Fibroblast of skin of back (primary cell): ENCODE data around the gene SLN.
A peak's percentile ranks its signal among the peaks of the same experiment; 100 is the strongest.

ENCODE experiments used
- DNase-seq: peaks from one replicate; pipeline ENCODE4 v3.0.0-alpha.2; 2013

The SLN gene

GRCh38 chr11:107683807-107684206 lies 28.0 kb downstream of the SLN start:
- no peak for DNase-seq

DNA sequence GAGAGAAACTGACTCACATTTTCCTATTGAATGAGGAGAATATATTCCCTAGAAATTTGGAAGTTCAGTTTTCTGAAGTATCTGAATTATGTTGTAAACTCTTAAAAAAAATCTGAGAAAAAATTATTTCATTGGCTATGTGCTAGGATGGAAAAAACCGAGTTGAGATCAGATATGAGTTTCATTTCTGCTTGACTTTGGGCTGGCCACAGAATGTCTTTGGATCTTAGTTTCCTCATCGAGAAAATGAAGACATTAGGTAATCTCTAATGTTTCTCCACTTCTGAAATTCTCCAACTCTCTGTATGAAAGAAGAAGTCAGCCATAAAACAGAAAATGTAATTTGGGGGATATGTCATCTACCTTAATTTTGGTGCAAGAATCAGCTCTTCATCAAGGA lies 28.8 kb downstream of the SLN start:
- DNase-seq: no peak

- no peak for DNase-seq
These were observed 29.3 kb downstream of the SLN start for GRCh38 chr11:107682572-107682971.

GRCh38 chr11:107682171-107682570 lies 29.7 kb downstream of the SLN start:
- no peak for DNase-seq

DNA sequence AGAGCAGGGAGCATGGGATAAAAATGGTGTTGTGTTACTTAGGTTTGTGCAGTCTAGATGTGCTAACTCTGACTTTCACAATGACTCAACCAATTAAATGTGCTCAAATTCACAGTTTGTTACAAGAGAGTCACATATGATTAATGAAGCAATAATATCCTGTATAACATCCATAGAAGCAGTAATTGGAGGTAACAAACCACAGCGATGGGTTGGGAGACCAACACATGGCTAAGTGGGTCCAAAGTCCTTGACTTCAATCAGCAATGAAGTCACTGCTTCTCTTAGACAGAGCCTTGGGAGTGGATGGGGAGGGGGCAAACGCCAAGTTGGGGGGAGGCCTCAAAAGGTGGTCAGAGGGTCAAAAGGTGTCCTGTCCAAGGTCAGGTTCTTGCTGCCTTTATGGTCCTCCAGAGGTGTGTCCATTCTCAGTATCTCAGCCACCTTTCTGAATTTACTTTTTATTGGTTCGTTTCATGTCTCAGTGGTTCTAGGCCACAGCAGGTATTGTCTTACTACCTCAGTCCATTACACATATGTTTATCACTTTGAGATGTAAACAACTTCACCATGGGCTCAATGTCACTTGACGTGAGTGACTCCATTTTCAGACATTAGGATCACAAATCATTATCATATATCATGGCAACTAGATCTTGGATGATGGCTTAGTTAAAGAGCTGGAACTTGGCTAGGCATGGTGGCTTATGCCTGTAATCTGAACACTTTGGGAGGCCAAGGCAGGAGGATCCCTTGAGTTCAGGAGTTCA lies 32.4 kb downstream of the SLN start:
- DNase-seq: no peak

DNA sequence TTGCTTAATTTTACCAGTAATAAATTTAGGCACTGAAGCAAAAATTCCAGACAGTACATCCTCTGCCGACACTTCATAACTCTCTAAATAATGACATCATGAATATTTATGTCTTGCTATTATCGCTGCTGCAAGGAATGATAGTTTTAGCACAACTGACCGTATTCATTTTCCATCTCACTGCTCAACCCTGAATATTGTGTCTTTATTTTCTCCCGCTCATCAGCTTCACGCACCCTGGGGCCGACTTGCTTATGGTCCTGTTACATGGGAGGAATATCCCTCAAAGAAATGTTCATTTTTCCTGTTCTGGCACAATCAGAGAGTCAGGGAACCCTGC lies 33.3 kb downstream of the SLN start:
- DNase-seq: no peak

GRCh38 chr11:107677924-107678631 lies 33.8 kb downstream of the SLN start:
- DNase-seq: no peak

DNA sequence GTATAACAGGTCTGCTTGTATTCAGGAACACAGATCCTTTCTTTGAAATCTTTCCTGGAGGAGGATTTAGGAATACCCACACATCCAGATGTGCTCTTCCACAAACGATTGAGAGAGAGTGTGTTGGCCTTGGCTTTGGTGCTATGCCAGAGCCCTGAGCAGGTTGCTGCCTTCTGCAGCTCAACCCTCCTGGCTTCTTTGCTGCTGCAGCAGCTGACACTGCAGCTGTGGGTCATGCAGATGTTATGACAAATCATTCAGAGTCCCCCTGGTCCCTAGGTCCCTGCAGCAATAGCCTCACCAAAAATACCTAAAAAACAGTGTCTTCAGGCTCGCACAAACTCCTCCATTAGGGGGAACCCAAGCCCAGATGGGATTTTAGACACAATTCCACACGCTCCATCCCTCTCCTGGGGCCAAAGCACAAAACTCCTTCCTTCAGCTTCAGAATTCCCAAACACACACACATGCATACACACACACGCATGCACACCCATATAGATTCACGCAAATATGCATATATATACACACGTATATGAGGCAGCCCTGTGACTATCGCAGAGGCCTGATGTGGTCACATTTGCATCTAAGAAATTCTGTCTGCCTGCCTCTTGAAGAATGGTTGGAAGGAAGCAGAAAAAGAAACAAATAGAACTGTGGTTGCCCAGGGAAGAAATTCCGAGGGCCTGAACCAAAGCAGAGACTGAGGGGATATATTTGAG lies 35.4 kb downstream of the SLN start:
- no peak for DNase-seq

GRCh38 chr11:107675902-107676301 lies 36.0 kb downstream of the SLN start:
- no peak for DNase-seq

- no peak for DNase-seq
These were observed 41.8 kb downstream of the SLN start for GRCh38 chr11:107669893-107670601.

GRCh38 chr11:107669191-107669740 lies 42.6 kb downstream of the SLN start:
- peak; percentile 76 for DNase-seq

- DNase-seq: no peak
These were observed 44.8 kb downstream of the SLN start for GRCh38 chr11:107666911-107667613.

DNA sequence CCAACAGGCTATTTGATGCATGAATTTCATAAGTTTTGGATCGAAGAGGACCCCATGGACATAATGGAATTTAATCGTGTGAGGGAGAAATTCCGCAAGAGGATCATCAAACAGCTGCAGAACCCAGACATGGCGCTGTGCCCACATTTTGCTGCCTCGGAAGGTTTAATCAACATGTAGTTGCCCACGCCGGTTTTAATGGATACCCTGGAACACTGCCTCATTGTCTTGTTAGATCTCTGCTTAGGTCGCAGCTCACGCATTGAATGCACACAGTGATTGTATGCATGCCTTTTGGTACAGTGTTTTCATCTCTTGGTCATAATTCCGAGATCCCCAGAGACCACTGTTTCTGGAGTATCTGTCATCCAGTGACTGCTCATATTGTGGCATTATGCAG lies 46.8 kb downstream of the SLN start:
- DNase-seq: no peak

- no peak for DNase-seq
These were observed 50.2 kb downstream of the SLN start for GRCh38 chr11:107661656-107662055.

DNA sequence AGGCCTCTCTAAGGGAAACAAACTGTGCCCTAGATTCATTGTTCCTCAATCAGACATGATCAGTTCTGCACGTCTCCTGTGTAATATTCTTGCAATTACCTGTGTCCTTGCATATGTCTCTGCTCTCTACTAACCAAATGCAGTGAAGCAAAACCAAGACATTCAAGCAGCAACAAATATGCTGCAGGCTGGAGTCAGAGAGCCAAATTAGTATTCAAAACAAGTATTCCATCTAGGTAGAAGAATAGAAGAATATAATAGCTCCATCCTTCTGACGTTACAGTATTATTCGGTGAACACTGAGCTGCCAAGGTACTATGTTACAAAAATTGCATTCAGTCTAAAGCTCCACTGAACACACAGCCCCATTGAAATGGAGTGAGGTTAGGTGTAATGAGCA lies 51.8 kb downstream of the SLN start:
- DNase-seq: no peak

DNA sequence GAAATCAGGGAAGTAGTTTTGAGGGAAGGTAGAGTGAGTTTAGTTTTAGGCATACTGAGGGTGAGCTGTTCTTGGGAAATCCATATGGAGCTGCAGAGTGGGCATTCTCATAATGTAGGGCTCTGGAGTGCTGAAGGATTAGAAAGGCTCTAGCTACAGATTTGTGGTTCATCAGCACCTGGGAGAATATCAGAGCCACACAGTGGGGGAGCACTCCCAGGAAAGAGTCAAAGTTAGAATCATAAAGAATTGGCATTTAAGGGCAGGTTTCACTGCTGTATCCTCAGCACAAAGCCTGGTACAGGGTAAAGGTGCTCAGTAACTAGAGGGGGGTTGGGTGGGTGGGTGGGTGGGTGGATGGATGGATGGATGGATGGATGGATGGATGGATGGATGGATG lies 52.5 kb downstream of the SLN start:
- DNase-seq: no peak
